ENCODE data around the gene P2RY12.
A peak's percentile ranks its signal among the peaks of the same experiment; 100 is the strongest.

The P2RY12 gene

GRCh38 chr3:151425627-151426340 is 41.2 kb upstream of the P2RY12 start:
- Histone ChIP-seq H3K4me3 (ENCODE audit: low read depth in 1 of 2, low read length in 2 of 2) (no peak overlapping the region), H2AFZ (ENCODE audit: low read depth, low read length) (no peak overlapping the region), H3K9ac (ENCODE audit: low read depth, low read length) (no peak overlapping the region), H3K79me2 (ENCODE audit: insufficient read depth, low read length) (no peaks in the 10 kb centered on the region), H3K36me3 (ENCODE audit: insufficient read depth, low read length) (peaks cover 2% of the 10 kb centered on the region; the same call in 1 of the 2 replicates), H3K27ac (ENCODE audit: low read length) (no peak overlapping the region), H3K4me1 (ENCODE audit: insufficient read depth, low read length) (peaks cover 3% of the 10 kb centered on the region; the same call in 1 of the 2 replicates), H3K9me3 (ENCODE audit: insufficient read depth, low read length, severe bottlenecking) (no peaks in the 10 kb centered on the region), H3K4me2 (ENCODE audit: insufficient read depth, low read length) (no peak overlapping the region), H3K27me3 (ENCODE audit: insufficient read depth, low read length, poor library complexity) (no peaks in the 10 kb centered on the region), H4K20me1 (ENCODE audit: insufficient read depth, low read length) (no peaks in the 10 kb centered on the region)
- ATAC-seq (ENCODE audit: insufficient read depth, low read depth): peak; percentile 37; the same call in 1 of the 3 replicates
- TF ChIP-seq, protein P1, sequence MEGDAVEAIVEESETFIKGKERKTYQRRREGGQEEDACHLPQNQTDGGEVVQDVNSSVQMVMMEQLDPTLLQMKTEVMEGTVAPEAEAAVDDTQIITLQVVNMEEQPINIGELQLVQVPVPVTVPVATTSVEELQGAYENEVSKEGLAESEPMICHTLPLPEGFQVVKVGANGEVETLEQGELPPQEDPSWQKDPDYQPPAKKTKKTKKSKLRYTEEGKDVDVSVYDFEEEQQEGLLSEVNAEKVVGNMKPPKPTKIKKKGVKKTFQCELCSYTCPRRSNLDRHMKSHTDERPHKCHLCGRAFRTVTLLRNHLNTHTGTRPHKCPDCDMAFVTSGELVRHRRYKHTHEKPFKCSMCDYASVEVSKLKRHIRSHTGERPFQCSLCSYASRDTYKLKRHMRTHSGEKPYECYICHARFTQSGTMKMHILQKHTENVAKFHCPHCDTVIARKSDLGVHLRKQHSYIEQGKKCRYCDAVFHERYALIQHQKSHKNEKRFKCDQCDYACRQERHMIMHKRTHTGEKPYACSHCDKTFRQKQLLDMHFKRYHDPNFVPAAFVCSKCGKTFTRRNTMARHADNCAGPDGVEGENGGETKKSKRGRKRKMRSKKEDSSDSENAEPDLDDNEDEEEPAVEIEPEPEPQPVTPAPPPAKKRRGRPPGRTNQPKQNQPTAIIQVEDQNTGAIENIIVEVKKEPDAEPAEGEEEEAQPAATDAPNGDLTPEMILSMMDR (IDR thresholded peaks at IDR 0.05; ENCODE audit: borderline replicate concordance, extremely low read depth, low read length, poor library complexity, severe bottlenecking): peak; percentile 45
- TF ChIP-seq EZH2 (IDR thresholded peaks at IDR 0.05; ENCODE audit: borderline replicate concordance, low read depth, low read length, severe bottlenecking): no peak
- no peak for DNase-seq

GRCh38 chr3:151423091-151423490 is 38.5 kb upstream of the P2RY12 start:
- peaks cover 3% of the 10 kb centered on the region; the same call in 1 of the 2 replicates for H3K4me1 ChIP-seq (ENCODE audit: insufficient read depth, low read length)
- no peak for ATAC-seq (ENCODE audit: insufficient read depth, low read depth)

GRCh38 chr3:151421938-151422337 is 37.4 kb upstream of the P2RY12 start:
- TF ChIP-seq, protein P1 (IDR thresholded peaks at IDR 0.05; ENCODE audit: borderline replicate concordance, extremely low read depth, low read length, poor library complexity, severe bottlenecking): peak; percentile 53
- TF ChIP-seq EZH2 (IDR thresholded peaks at IDR 0.05; ENCODE audit: borderline replicate concordance, low read depth, low read length, severe bottlenecking): no peak
- Histone ChIP-seq H2AFZ (ENCODE audit: low read depth, low read length) (peak overlapping the region; percentile 0; the same call in 1 of the 2 replicates), H3K4me1 (ENCODE audit: insufficient read depth, low read length) (peaks cover 3% of the 10 kb centered on the region; the same call in 1 of the 2 replicates), H3K79me2 (ENCODE audit: insufficient read depth, low read length) (no peaks in the 10 kb centered on the region), H3K27ac (ENCODE audit: low read length) (no peak overlapping the region), H3K4me2 (ENCODE audit: insufficient read depth, low read length) (no peak overlapping the region), H3K9me3 (ENCODE audit: insufficient read depth, low read length, severe bottlenecking) (no peaks in the 10 kb centered on the region), H3K27me3 (ENCODE audit: insufficient read depth, low read length, poor library complexity) (no peaks in the 10 kb centered on the region), H3K4me3 (ENCODE audit: low read depth in 1 of 2, low read length in 2 of 2) (no peak overlapping the region), H4K20me1 (ENCODE audit: insufficient read depth, low read length) (no peaks in the 10 kb centered on the region), H3K36me3 (ENCODE audit: insufficient read depth, low read length) (no peaks in the 10 kb centered on the region), H3K9ac (ENCODE audit: low read depth, low read length) (no peak overlapping the region)
- ATAC-seq (ENCODE audit: insufficient read depth, low read depth): peak; percentile 92
- DNase-seq: peak; percentile 29

More at GRCh38 chr3:151423091-151423490, 38.5 kb upstream of the P2RY12 start:
- Histone ChIP-seq H3K4me2 (ENCODE audit: insufficient read depth, low read length) (no peak overlapping the region), H3K27ac (ENCODE audit: low read length) (no peak overlapping the region), H3K4me3 (ENCODE audit: low read depth in 1 of 2, low read length in 2 of 2) (no peak overlapping the region), H2AFZ (ENCODE audit: low read depth, low read length) (no peak overlapping the region), H3K36me3 (ENCODE audit: insufficient read depth, low read length) (no peaks in the 10 kb centered on the region), H3K79me2 (ENCODE audit: insufficient read depth, low read length) (no peaks in the 10 kb centered on the region), H3K27me3 (ENCODE audit: insufficient read depth, low read length, poor library complexity) (no peaks in the 10 kb centered on the region), H4K20me1 (ENCODE audit: insufficient read depth, low read length) (no peaks in the 10 kb centered on the region), H3K9me3 (ENCODE audit: insufficient read depth, low read length, severe bottlenecking) (no peaks in the 10 kb centered on the region), H3K9ac (ENCODE audit: low read depth, low read length) (no peak overlapping the region)
- no peak for DNase-seq
- TF ChIP-seq, protein P1 (IDR thresholded peaks at IDR 0.05; ENCODE audit: borderline replicate concordance, extremely low read depth, low read length, poor library complexity, severe bottlenecking): no peak
- no peak for TF ChIP-seq EZH2 (IDR thresholded peaks at IDR 0.05; ENCODE audit: borderline replicate concordance, low read depth, low read length, severe bottlenecking)

Measured in DND-41 (cell line).